ENCODE measurements around the gene IPO5. TPM values are rescaled to one million over a fixed set of nuclear protein-coding genes. Genes with fewer than 3 reads are reported as not detected.
"Not testable (repeated sequence)": the region's sequence is repeated elsewhere in the genome, so short reads cannot be mapped to it uniquely, and the experiment has no call there.

The IPO5 gene
- total RNA-seq, 2 experiments from 2014 or later: 101 to 136 TPM

DNA sequence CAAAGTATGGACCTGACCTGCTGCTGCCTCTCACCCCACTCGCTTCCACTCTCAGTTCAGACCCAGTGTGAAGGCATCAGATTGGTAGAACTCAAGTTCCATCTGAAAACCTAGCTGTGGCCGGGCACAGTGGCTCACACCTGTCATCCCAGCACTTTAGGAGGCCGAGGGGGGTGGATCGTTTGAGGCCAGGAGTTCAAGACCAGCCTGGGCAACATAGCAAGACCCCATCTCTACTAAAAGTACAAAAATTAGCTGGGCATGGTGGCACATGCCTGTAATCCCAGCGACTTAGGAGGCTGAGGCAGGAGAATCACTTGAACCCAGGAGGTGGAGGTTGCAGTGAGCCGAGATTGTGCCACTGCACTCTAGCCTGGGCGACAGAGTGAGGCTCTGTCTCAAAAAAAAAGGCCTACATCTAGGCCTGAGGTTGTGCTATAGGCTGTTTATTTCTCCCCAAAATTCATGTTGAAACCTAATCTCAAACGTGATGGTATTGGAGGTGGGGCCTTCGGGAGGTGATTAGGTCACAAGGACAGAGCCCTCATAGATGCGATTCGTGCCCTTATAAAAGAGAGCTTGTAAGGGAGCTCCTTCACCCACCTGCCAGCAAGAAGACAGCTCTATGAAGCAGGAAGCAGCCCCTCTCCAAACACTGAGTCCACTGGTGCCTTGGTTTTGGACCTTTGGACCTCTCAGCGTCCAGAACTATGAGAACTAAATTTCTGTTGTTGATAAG lies 83.3 kb downstream of the IPO5 start:
- H3K36me3 Mint-ChIP-seq; H3K4me1 Mint-ChIP-seq; DNase-seq; H3K27me3 Mint-ChIP-seq; ATAC-seq; CTCF ChIA-PET; H3K4me3 Mint-ChIP-seq; H3K27ac Mint-ChIP-seq; H3K9me3 Mint-ChIP-seq (ENCODE audit: low read depth): not testable (repeated sequence)

DNA sequence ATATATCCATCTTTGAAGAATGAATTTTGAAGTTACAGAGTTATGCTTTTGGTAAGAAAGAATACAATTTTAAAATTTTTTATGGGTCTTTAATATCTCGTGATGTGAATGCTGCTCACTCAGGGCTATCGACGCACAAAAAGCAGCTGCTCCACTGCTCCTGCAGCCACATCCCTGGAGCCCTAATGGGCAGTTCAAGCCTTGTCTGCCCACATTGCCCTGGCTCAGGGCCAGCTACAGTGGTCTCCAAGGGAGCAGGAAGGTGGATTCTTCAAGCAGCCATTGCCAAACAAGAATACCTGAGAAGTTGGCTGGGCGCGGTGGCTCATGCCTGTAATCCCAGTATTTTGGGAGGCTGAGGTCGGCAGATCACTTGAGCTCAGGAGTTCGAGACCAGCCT lies 85.8 kb downstream of the IPO5 start:
- Mint-ChIP-seq H3K9me3 (ENCODE audit: low read depth) (no peaks in the 10 kb centered on the region), H3K27me3 (no peaks in the 10 kb centered on the region), H3K4me1 (no peaks in the 10 kb centered on the region), H3K27ac (no peak overlapping the region), H3K36me3 (no peaks in the 10 kb centered on the region), H3K4me3 (no peak overlapping the region)
- DNase-seq: no peak
- ATAC-seq: no peak
- CTCF ChIA-PET: no interaction called here

DNA sequence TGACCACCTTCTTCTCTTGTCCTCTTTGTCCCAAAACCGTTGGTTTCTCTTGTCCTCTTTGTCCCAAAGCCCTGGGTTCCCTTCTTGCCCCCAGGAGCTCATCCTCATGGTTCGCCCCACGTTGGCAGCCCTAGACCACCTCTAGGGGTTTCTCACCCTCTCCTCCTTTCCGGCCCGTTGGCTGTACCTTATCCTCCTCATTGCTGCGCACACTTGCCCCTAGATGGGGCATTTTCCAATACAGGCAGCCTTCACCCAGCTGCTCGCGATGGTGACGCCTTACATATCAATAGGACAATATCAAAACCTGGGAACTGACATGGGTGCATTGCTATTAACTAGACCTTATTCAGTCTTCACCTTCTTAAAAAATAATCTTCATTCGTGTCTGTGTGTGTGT lies 86.5 kb downstream of the IPO5 start:
- H3K4me1 Mint-ChIP-seq: no peaks in the 10 kb centered on the region
- DNase-seq (no peak), ATAC-seq (no peak)
- no peaks in the 10 kb centered on the region for H3K27me3 Mint-ChIP-seq
- H3K9me3 Mint-ChIP-seq (ENCODE audit: low read depth): no peaks in the 10 kb centered on the region
- CTCF ChIA-PET: no interaction called here
- H3K4me3 Mint-ChIP-seq: no peak overlapping the region
- no peaks in the 10 kb centered on the region for H3K36me3 Mint-ChIP-seq
- H3K27ac Mint-ChIP-seq: no peak overlapping the region

DNA sequence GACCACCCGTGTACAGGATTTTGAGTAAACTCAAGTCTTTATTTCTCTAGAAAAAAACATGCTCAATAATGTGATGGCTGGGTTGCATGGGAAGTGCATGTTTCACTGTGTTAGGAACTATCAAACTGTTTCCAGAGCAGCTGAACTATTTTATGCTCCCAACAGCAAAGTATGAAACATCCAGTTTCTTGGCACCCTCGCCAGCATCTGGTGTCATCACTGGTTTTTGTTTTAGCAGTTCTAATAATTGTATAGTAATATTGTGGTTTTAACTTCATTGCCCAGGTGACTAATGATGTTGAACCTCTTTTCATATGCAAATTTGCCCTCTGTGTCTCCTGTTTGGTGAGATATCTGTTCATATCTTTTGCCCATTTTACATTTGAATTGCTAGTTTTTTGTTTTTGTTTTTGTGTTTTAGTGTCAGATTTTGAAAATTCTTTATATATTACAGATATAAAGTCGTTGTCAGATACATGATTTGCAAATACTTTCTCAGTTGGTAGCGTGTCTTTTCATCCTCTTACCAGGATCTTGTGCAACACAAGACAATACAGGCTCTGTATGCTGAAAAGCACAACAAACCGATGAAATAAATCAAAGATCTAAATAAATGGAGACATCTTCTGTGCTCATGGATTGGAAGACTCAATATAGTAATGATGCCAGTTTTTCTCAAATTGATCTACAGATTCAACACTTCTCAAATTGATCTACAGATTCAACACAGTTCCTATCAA lies 87.8 kb downstream of the IPO5 start:
- DNase-seq (no peak), ATAC-seq (no peak)
- Mint-ChIP-seq H3K27ac (no peak overlapping the region), H3K4me1 (no peaks in the 10 kb centered on the region), H3K9me3 (ENCODE audit: low read depth) (no peaks in the 10 kb centered on the region), H3K27me3 (no peaks in the 10 kb centered on the region), H3K36me3 (no peaks in the 10 kb centered on the region), H3K4me3 (no peak overlapping the region)
- CTCF ChIA-PET: no interaction called here

DNA sequence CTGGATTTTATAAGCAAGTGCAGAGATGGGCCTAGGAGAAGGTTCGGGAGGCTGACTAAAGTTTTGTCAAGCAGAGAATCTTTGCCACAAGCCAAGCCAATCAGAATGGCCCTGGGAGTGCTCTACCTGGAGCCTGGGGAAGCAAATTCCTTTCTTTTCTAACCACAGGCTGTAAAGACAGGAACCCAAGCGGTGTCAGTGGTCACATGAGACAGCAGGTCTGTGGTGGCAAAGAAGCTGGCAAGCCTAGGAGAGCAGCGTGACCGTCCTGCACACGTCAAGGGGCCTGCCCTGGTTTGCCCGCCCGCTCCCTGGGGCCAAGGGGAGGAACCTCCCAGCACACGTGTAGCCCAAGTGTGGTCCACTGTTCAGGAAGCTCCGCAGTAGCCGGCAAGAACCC lies 90.8 kb downstream of the IPO5 start:
- ATAC-seq (no peak), DNase-seq (no peak)
- H3K36me3 Mint-ChIP-seq: no peaks in the 10 kb centered on the region
- no peak overlapping the region for H3K27ac Mint-ChIP-seq
- no peaks in the 10 kb centered on the region for H3K9me3 Mint-ChIP-seq (ENCODE audit: low read depth)
- H3K4me3 Mint-ChIP-seq: no peak overlapping the region
- H3K27me3 Mint-ChIP-seq: no peaks in the 10 kb centered on the region
- H3K4me1 Mint-ChIP-seq: no peaks in the 10 kb centered on the region
- CTCF ChIA-PET: no interaction called here

DNA sequence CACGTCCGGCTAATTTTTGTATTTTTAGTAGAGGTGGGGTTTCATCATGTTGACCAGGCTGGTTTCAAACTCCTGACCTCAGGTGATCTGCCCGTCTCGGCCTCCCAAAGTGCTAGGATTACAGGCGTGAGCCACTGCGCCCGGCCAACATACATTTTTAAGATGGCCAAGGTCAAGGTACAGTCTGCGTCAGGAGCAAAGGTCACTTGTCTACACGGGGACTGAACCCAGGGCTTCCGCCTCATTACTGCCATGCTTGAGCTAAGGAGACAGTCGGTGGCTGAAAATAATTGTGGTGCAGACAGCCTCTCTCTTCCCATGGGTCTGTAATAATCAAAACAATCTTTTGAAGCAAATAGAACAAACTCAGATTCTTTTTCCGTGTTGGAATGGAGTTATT lies 94.3 kb downstream of the IPO5 start:
- H3K27ac Mint-ChIP-seq; DNase-seq; H3K9me3 Mint-ChIP-seq (ENCODE audit: low read depth); CTCF ChIA-PET; H3K36me3 Mint-ChIP-seq; H3K4me1 Mint-ChIP-seq; ATAC-seq; H3K27me3 Mint-ChIP-seq; H3K4me3 Mint-ChIP-seq: not testable (repeated sequence)

DNA sequence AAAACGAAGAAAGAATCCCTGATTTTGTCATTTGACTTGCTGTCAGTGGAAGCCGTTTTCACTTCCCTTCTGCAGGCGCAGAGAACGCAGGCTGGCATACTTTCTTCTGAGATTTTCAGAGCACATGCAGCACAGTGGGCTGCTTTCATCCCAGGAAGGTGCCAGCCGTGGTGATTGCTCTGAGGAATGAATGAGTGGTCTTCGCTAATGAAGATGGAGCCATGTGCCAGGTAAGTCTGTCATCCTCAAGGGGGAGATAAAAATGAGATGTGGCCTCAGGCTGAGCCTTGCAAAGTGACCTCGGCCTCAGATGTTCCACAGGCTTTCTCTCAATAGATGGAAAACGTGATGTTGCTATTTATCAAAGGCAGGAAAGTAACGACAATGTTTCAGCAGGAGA lies 94.8 kb downstream of the IPO5 start:
- Mint-ChIP-seq H3K9me3 (ENCODE audit: low read depth) (no peaks in the 10 kb centered on the region), H3K27ac (no peak overlapping the region), H3K4me1 (no peaks in the 10 kb centered on the region), H3K27me3 (no peaks in the 10 kb centered on the region), H3K36me3 (no peaks in the 10 kb centered on the region), H3K4me3 (no peak overlapping the region)
- no peak for ATAC-seq
- CTCF ChIA-PET: no interaction called here
- no peak for DNase-seq

DNA sequence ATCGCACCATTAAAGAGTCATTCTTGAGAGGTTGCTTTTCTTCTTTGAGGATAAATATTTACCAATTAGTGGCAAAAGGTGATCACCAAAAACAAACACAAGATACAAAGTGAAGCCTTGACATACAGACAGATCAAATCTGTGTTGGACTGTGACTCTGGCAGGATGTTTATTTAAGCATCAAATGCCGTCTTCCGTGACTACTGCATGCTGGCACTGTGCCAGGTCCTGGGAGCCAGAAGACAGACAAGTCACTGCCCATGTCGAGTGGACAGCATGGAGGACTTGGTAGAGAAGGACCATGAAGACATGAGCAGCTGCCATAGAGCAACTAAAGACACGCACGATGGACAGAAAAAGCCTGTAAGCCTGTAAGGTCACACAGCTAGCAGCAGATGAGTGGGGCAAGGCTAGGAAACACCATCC lies 96.6 kb downstream of the IPO5 start:
- Mint-ChIP-seq H3K9me3 (ENCODE audit: low read depth) (no peaks in the 10 kb centered on the region), H3K4me1 (no peaks in the 10 kb centered on the region), H3K27me3 (no peaks in the 10 kb centered on the region), H3K4me3 (no peak overlapping the region), H3K36me3 (no peaks in the 10 kb centered on the region), H3K27ac (no peak overlapping the region)
- CTCF ChIA-PET: no interaction called here
- DNase-seq (no peak), ATAC-seq (no peak)

DNA sequence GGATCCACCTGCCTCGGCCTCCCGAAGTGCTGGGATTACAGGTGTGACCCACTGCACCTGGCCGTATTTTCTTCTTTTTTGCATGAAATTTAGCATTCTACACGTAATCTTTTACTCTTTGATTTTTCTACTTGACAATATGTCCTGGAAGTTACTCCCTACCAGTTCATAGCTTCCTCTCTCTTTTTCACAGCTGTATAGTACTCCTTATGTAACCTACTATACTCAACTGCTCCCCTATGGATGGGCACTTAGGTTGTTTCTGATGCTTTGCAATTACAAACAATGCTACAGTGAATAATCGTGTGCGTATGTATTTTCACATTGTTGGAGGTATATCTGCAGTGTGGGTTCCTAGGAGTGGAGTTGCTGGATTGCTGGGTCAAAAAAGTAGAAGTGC lies 98.9 kb downstream of the IPO5 start:
- Mint-ChIP-seq H3K4me1 (no peaks in the 10 kb centered on the region), H3K27me3 (no peaks in the 10 kb centered on the region), H3K36me3 (no peaks in the 10 kb centered on the region), H3K9me3 (ENCODE audit: low read depth) (no peaks in the 10 kb centered on the region), H3K27ac (no peak overlapping the region), H3K4me3 (no peak overlapping the region)
- ATAC-seq (no peak), DNase-seq (no peak)
- CTCF ChIA-PET: no interaction called here

DNA sequence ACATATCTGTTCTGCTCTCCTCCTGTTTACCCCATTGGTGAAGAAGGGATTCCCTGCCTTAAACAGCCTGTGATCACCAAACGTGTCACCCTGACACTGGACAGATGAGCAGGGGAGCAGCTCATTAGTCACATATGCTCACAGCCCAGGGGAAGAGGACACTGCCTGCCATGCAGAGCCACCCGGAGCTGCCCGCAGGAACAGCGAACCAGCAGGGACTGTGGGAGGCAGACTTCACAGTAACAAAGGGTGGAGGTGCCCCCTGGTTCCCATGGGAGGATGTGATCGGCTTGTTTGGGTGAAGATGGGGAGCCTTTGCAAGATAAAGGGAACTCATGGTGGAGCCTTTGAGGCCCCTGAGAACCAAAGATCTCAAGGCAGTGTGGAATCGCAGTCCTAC lies 100.8 kb downstream of the IPO5 start:
- DNase-seq (no peak), ATAC-seq (no peak)
- Mint-ChIP-seq H3K4me1 (no peaks in the 10 kb centered on the region), H3K9me3 (ENCODE audit: low read depth) (no peaks in the 10 kb centered on the region), H3K27me3 (no peaks in the 10 kb centered on the region), H3K27ac (no peak overlapping the region), H3K4me3 (no peak overlapping the region), H3K36me3 (no peaks in the 10 kb centered on the region)
- CTCF ChIA-PET: no interaction called here

DNA sequence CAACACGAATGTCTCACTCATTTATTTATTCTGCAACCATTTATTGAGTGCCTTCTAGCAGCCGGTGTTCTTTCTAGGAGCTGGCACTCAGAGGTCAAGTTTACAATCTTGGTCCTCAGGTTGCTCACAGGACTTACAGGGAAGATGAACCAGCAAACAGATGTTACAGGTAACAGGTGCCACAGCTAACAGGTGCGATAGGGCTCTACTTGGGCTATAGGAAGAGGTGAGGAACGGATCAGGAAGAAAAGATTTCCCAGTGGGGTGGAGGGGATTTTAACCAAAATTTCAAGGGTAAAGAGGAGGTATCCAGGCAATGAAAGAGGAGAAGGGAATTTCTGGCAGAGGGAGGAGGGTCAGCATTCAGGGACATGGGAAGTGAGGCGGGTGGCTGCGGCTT lies 102.1 kb downstream of the IPO5 start:
- no peaks in the 10 kb centered on the region for H3K27me3 Mint-ChIP-seq
- no peaks in the 10 kb centered on the region for H3K36me3 Mint-ChIP-seq
- H3K27ac Mint-ChIP-seq: no peak overlapping the region
- no peak overlapping the region for H3K4me3 Mint-ChIP-seq
- ATAC-seq (no peak), DNase-seq (no peak)
- no peaks in the 10 kb centered on the region for H3K4me1 Mint-ChIP-seq
- CTCF ChIA-PET: no interaction called here
- no peaks in the 10 kb centered on the region for H3K9me3 Mint-ChIP-seq (ENCODE audit: low read depth)

DNA sequence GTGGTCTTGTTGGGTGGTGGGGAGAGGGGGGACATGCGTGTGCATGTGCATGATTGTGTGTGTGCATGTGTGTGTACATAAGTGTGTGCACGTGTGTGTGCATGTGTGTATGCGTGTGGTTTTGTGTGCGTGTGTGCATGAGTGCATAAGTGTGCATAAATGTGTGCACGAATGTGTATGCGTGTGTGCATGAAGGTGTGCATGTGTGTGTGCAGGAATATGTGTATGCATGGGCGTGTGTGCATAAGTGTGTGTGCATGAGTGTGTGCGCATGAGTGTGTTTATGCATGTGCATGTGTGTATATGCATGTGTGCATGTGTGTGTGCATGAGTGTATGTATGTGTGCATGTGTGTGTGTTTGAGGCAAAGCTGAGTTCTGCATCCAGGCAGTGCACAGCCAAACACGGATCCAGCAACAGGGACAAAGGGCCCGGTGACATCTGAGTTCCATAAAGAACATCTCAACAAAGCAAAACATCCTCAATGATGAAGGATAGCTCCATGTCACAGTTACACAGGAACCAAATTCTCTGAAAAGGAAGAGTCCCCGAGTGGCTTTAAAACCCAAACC lies 103.5 kb downstream of the IPO5 start:
- ATAC-seq: no peak
- H3K36me3 Mint-ChIP-seq: no peaks in the 10 kb centered on the region
- H3K27ac Mint-ChIP-seq: no peak overlapping the region
- no peaks in the 10 kb centered on the region for H3K4me1 Mint-ChIP-seq
- H3K27me3 Mint-ChIP-seq: peaks cover 4% of the 10 kb centered on the region
- H3K9me3 Mint-ChIP-seq (ENCODE audit: low read depth): no peaks in the 10 kb centered on the region
- DNase-seq: no peak
- H3K4me3 Mint-ChIP-seq: no peak overlapping the region
- CTCF ChIA-PET: no interaction called here

DNA sequence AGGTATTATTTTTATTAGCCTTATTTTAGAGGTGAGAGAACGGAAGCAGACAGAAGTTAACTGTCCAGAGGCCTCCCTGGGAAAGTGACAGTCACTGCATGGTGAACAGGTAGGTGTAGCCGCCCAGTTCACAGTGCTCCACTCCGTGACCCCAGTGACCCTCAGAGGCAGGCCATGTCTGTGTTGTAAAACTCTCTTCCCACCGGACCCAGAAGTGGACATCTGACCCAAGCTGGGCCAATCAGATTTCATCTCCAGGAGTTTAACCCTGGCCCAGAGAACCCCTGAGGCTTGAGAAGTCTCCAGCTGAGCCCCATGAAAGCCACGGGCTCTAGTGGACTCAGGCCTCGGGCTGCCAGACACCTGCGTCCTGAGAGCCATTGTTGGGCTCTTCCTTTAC lies 105.8 kb downstream of the IPO5 start:
- Mint-ChIP-seq H3K27me3 (peaks cover 4% of the 10 kb centered on the region), H3K4me3 (no peak overlapping the region), H3K36me3 (no peaks in the 10 kb centered on the region), H3K4me1 (no peaks in the 10 kb centered on the region), H3K27ac (no peak overlapping the region), H3K9me3 (ENCODE audit: low read depth) (no peaks in the 10 kb centered on the region)
- CTCF ChIA-PET: no interaction called here
- ATAC-seq (no peak), DNase-seq (no peak)

DNA sequence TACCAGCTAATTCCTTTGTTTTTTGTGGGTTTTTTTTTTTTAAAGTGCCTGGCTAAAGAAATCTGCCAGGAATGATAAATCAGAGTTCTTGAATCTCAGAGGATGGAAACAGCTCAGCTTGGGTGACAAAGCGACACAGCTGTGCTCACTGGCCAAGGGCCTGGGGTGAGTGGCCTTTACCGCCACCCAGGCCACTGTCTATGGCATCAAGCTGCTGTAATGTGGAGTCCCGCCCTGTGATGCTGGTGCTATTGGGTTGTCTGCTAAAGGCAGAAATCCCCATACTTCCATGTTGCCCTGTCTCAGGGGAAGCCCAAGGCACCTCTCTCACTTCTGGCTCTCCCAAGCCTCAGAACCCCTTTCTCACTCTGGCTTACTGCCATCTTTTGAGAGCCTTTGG lies 106.8 kb downstream of the IPO5 start:
- no peak overlapping the region for H3K27ac Mint-ChIP-seq
- CTCF ChIA-PET: no interaction called here
- H3K4me1 Mint-ChIP-seq: no peaks in the 10 kb centered on the region

More for the DNA sequence above, 106.8 kb downstream of the IPO5 start:
- no peak for ATAC-seq
- no peaks in the 10 kb centered on the region for H3K9me3 Mint-ChIP-seq (ENCODE audit: low read depth)
- H3K4me3 Mint-ChIP-seq: no peak overlapping the region
- H3K27me3 Mint-ChIP-seq: peaks cover 4% of the 10 kb centered on the region
- no peaks in the 10 kb centered on the region for H3K36me3 Mint-ChIP-seq
- DNase-seq: no peak
